HFF-Myc (cell line): ENCODE results near the gene DNAJB2.

ENCODE experiments used
- DNase-seq: peaks from one replicate; pipeline ENCODE4 v3.0.0-alpha.2; 2011; ENCODE audit warnings: low read depth; ENCODE audit errors: extremely low read depth
- H3K4me3 ChIP-seq: replicated peaks from 2 replicates; pipeline ENCODE4 v1.5.1; 2011; ENCODE audit warnings: low read depth, mild to moderate bottlenecking, control low read depth, low read length
- TF ChIP-seq, protein P1 (sequence below): IDR thresholded peaks from 2 replicates; pipeline ENCODE4 v1.5.1; 2012; ENCODE audit warnings: mild to moderate bottlenecking, low read depth, low read length, control low read depth; ENCODE audit errors: missing control alignments

Gene DNAJB2

DNA sequence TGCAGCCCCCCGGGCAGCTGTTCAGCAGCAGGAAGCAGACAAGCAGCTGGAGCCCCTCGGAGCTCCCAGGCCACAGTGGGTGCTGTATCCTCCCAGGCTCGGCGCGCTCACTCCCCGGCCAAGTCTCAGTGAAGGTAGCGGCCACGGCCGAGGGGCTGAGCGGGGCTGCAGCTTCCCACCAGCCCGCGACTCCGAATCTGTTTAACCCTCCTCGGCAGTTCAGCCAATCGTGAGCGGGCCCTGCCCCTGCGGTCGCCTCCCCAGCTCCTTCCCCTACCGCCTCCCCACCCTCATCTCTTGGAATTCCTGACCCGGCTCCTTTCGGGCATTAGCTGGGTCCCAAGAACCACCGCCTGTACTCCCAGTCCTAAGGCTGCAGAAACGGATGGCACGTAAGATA, 53.4 kb downstream of the DNAJB2 start, which contains the start of gene RESP18:
TSS of gene RESP18 (minus strand) at position 203 of the 400 bp plus-strand sequence.
- H3K4me3 ChIP-seq, result no peak within 1 kb of the TSS
- no peak for DNase-seq
- TF ChIP-seq, protein P1, sequence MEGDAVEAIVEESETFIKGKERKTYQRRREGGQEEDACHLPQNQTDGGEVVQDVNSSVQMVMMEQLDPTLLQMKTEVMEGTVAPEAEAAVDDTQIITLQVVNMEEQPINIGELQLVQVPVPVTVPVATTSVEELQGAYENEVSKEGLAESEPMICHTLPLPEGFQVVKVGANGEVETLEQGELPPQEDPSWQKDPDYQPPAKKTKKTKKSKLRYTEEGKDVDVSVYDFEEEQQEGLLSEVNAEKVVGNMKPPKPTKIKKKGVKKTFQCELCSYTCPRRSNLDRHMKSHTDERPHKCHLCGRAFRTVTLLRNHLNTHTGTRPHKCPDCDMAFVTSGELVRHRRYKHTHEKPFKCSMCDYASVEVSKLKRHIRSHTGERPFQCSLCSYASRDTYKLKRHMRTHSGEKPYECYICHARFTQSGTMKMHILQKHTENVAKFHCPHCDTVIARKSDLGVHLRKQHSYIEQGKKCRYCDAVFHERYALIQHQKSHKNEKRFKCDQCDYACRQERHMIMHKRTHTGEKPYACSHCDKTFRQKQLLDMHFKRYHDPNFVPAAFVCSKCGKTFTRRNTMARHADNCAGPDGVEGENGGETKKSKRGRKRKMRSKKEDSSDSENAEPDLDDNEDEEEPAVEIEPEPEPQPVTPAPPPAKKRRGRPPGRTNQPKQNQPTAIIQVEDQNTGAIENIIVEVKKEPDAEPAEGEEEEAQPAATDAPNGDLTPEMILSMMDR, result no peak

DNA sequence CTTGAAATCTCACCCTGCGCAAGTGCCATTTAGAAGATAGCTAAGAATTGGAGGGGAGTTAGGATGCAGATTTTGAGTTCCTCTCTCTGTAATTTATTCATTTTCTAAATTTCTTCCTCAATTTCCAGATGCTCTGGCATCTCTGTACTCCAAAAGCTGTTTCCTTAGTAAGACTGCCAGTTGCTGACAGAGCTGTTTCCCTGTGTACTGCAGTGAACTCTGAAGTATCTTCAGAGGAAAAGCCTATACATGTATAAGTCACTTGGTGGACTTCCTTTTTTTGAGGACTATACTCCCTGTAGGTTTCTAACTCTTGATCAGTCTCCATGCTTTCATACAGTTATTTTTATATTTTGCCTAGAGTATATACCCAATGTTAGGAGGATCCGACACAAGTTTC, 54.9 kb downstream of the DNAJB2 start:
- TF ChIP-seq, protein P1, result no peak
- no peak overlapping the region for H3K4me3 ChIP-seq
- DNase-seq, result no peak

DNA sequence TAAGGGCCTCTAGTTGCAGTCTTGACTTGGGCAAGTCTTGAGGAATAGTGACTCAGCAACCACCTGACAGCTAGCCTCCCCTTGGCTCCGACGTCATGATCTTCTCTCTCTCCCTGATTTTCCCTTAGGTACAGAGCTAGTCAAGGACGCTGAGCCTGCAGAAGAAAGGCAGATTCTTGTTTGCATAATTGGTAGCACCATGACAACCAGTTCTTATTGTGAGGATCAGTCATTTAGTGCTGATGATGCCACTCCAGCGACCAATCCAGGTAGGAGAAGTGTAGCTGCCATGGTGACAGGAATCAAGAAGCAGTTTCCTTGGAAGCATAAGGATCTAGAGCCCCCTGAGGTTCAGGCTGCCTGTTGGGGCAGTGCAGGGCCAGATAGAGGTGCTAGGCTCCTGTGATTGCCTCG, 56.2 kb downstream of the DNAJB2 start:
- no peak overlapping the region for H3K4me3 ChIP-seq
- TF ChIP-seq, protein P1, result no peak
- no peak for DNase-seq
